SK-N-SH (cell line): ENCODE results near the gene IL1RAP.
A peak's percentile ranks its signal among the peaks of the same experiment; 100 is the strongest.

Experiments used
- CTCF ChIP-seq: fragments of 200-600 bp; sonication (generic); IDR thresholded peaks from 2 replicates; pipeline ENCODE4 v1.6.1; 2017; ENCODE audit warnings: antibody characterized with exemption, mild to moderate bottlenecking, moderate library complexity
- GATA2 ChIP-seq: sonication (generic); formaldehyde crosslinking; IDR thresholded peaks from 2 replicates; pipeline ENCODE4 v1.5.0; 2020; ENCODE audit warnings: mild to moderate bottlenecking, missing genetic modification reagents
- JUND ChIP-seq: IDR thresholded peaks from 2 replicates; pipeline ENCODE4 v1.4.0; 2012
- MEF2A ChIP-seq: IDR thresholded peaks from 2 replicates; pipeline ENCODE4 v1.4.0; 2012; ENCODE audit warnings: low read depth, borderline replicate concordance
- MXI1 ChIP-seq: IDR thresholded peaks from 2 replicates; pipeline ENCODE4 v1.6.1; 2012; ENCODE audit warnings: mild to moderate bottlenecking, low read depth, low read length, improper control_type of control experiment
- POLR2AphosphoS5 ChIP-seq: IDR thresholded peaks from 2 replicates; pipeline ENCODE4 v1.6.1; 2012; ENCODE audit warnings: low read depth, low read length
- RAD21 ChIP-seq: IDR thresholded peaks from 2 replicates; pipeline ENCODE4 v1.6.1; 2012; ENCODE audit warnings: mild to moderate bottlenecking, low read length
- REST ChIP-seq: IDR thresholded peaks from 2 replicates; pipeline ENCODE4 v1.6.1; 2012; ENCODE audit warnings: mild to moderate bottlenecking, low read depth, low read length, moderate library complexity
- USF2 ChIP-seq: fragments of 150-350 bp; IDR thresholded peaks from 2 replicates; pipeline ENCODE4 v1.6.1; 2017; ENCODE audit warnings: antibody characterized with exemption, low read length, low read depth, borderline replicate concordance

GRCh38 chr3:190519886-190520285 is 6.0 kb downstream of the IL1RAP start:
- no peak for TF ChIP-seq CTCF
- no peak for TF ChIP-seq REST
- no peak for TF ChIP-seq MXI1
- no peak for TF ChIP-seq POLR2AphosphoS5
- 0 out of 2 replicates have a peak, but pooled peaks have one; percentile 20 for TF ChIP-seq JUND
- TF ChIP-seq USF2 = no peak
- no peak for TF ChIP-seq MEF2A
- no peak for TF ChIP-seq RAD21
- no peak for TF ChIP-seq GATA2 (CRISPR knock-in tag)
